Activated CD8-positive, alpha-beta memory T cell treated with anti-CD3 and anti-CD28 coated beads, Interleukin-2, amount 50 U/mL, for 4 hours (primary cell): ENCODE data around the gene DNAJC16.
"Not testable (repeated sequence)": the region's sequence is repeated elsewhere in the genome, so short reads cannot be mapped to it uniquely, and the experiment has no call there.

ENCODE experiments used
- DNase-seq: peaks from one replicate; pipeline ENCODE4 v3.0.0-alpha.2; 2020

Gene DNAJC16

DNA sequence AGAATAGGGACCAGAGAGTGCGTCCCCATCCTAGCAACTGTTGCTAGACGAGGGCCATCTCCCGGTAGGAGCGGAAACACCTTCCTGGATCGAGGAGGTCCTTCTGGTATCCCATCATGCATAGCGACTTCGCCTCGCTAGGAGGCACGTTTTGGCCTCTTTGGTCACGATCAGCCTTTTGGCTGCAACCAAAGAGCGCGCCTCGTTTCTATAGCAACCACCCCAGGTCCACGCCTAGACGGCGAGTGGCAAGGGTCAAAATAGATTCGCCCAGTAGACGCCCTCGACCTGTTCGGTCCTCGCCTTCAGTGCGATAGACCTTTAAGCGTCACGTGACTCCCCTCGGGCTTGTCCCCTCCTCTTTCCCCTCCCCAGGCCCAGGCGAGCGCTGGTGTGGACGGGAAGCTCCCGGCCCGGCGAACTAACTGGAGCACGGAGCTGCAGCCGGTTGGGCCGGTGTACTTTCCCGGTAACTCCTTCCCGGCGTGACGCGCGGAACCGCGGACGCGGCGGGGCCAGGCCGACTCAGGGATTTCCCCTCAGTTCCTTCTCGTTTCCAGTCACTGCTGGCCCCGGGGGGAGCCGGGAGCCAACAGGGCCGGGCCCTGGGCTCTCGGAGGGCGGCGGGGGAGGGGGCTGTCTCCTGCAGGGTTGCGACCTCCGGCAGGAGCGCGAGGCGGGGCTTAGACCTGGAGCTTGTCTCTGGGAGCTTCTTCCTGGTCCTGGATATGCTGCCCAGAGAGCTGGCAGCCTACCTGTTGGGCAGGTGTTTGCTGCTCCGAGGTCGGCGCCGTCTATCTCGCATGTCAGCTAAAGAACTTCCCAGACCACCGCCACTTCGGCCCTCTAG is at the start of gene DNAJC16:
DNAJC16 (plus strand) TSS at position 359 of the 850 bp plus-strand sequence. CDS start 2,258 bp downstream, outside the sequence.
- DNase-seq = peak; percentile 93

GRCh38 chr1:15476927-15477326 is 49.7 kb upstream of the DNAJC16 start:
- DNase-seq = no peak

GRCh38 chr1:15477646-15478212 is 48.9 kb upstream of the DNAJC16 start:
- DNase-seq = no peak

- DNase-seq = no peak
Observed at GRCh38 chr1:15479654-15480347, 46.8 kb upstream of the DNAJC16 start.

DNA sequence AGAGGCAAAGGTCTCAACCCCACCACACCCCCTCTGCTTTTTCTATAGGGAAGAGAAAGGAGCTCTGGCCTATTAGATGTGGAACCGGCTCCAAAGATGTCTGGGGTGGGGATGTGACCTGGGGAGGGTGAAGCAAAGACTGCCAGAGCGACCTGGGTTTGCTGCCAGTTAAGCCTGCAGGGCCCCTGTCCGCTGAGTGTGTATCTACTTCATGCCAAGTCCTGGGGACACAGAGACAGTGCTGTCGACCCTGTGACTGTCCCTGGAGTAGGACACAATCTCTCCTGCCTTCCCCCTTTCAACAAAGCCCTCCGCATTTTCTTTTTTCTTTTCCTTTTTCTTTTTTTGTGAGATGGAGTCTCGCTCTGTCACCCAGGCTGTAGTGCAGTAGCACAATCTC is 44.2 kb upstream of the DNAJC16 start:
- not testable (repeated sequence) for DNase-seq

DNA sequence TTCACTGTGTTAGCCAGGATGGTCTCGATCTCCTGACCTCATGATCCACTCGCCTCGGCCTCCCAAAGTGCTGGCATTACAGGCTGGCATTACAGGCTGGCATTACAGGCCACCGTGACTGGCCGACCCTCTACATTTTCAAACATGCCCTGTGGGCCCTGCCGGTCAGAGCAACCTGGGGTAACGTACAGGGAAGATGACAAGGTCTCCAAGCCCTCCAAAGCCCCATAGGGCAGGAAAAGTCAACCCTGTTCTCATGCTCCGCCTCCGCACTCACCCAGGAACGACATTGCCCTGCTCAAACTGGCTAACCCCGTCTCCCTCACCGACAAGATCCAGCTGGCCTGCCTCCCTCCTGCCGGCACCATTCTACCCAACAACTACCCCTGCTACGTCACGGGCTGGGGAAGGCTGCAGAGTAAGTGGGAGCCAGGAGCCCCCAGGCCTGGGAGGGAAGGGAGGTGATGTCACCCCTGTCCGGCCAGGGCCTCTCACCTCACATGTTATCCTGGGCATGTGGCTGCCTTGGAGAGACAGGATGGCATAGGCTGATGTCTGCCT is 43.6 kb upstream of the DNAJC16 start:
- not testable (repeated sequence) for DNase-seq

GRCh38 chr1:15483971-15484370 is 42.7 kb upstream of the DNAJC16 start:
- DNase-seq = no peak

- not testable (repeated sequence) for DNase-seq
Observed at GRCh38 chr1:15484443-15484842, 42.2 kb upstream of the DNAJC16 start.

GRCh38 chr1:15485636-15486035 is 41.0 kb upstream of the DNAJC16 start:
- DNase-seq = no peak

- DNase-seq = not testable (repeated sequence)
Observed at GRCh38 chr1:15486844-15487610, 39.6 kb upstream of the DNAJC16 start.

DNA sequence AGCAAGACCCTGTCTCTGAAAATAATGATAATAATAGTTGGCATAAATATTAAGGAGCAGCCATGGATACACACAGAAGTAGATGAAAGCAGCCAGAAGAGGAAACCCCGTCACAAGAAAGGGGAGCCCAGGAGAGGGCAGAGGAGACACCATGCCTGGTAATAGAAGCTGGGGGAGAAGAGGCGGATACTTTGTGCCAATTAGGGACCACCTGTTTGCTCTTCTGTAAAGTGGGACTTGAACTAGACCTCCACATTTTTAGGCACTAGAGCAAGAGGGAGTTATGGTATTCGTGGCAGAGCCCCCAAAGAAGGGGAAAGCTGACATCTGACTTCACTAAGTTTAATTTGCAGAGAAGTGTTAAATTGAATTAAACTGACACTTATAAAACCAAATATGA is 38.3 kb upstream of the DNAJC16 start:
- DNase-seq = no peak

DNA sequence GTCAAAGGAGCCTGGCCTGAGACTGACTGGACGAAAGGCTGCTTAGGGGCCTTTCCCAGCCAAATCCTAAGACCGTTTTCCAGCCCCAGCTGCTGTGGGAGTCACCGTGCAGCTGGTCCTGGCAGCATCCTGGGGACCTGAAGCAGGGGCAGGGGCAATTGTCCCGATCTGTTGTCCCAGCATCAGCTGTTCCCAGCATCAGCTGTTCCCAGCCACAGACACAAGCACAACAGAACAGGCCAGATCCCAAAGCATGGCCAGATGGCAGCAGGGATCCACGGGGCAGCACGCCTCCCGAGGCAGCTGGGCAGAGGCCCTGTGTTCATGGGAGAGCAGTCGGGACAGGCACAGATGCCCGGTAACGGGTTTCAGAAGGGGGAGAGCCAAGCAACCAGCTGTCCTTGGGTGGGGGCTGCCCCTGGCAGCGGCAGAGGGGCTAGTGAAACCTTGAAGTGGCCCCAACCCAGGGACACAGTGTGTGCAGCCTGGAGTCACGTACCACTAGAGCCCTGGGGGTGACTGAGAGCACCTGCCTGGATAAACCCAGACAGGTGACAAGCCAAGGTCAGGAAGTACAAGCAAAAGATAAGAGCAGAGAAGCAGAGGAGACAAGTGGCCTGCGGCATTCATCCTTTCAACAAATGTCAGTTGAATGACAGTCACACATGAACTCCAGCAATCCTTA is 37.5 kb upstream of the DNAJC16 start:
- no peak for DNase-seq

DNA sequence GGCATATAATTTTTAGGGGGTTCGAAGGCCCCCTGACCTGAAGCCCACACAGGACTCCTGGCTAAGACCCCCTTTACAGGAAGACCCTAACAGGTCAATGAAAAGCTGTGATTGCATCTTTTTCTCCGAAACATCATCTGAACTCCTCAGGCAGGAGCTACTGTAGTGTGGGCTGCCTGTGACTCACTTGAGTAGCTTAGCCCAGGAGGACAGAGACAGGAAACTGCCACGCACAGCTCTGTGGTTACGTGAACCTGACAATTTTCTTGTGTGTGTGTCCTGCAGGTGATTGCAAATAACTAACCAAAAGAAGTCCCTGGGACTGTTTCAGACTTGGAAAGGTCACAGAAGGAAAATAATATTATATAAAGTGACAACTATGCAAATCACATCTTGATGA is 35.6 kb upstream of the DNAJC16 start:
- not testable (repeated sequence) for DNase-seq

- DNase-seq = no peak
Observed at GRCh38 chr1:15492596-15492995, 34.1 kb upstream of the DNAJC16 start.

- DNase-seq = no peak
Observed at GRCh38 chr1:15493869-15494390, 32.7 kb upstream of the DNAJC16 start.

DNA sequence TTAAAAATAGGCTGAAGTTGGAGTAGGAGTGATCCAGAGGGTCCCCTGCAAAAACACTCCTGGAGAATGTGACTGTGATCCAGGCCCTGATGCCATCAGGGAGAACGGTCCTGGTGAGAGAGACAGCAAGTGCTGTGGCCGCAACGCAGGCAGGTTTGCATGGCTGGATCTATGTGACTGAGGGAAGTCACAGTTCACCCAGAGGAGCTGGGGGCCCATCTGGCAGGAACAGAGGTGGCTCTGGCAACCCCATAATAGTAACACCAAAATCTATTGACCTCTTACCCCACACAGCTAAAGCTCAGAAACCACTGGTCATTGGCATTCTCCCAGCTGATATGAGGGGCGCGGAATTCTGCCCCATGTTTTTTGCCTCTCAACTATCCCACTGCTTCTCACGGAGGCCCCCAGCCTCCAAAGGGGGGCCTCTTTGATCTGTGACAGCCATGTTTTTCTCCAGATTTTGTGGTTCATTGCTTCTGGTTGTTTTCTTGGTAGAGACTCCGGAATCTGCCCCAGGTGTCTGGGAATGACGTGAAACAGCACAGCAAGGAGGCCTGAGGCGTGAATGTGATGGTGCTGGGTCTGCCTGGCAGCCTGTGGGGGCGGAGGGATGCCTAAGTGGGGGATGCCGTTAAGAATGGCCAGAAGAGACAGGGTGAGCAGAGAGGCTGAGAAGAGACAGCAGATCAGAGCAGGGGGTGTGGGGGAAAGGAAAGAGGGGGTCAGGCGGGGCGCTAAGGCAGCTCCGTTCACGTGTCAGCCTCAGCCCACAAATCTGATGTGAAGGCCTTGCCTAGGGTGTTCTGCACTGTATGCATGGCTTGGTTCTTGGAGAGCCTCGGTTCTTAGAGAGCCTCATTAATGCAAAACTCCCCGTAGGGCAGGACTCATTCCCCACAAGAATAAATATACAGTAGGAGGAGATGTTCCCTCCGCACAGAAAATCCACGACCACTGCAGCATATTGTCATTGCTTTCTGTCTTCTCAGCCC is 26.2 kb upstream of the DNAJC16 start:
- no peak for DNase-seq

DNA sequence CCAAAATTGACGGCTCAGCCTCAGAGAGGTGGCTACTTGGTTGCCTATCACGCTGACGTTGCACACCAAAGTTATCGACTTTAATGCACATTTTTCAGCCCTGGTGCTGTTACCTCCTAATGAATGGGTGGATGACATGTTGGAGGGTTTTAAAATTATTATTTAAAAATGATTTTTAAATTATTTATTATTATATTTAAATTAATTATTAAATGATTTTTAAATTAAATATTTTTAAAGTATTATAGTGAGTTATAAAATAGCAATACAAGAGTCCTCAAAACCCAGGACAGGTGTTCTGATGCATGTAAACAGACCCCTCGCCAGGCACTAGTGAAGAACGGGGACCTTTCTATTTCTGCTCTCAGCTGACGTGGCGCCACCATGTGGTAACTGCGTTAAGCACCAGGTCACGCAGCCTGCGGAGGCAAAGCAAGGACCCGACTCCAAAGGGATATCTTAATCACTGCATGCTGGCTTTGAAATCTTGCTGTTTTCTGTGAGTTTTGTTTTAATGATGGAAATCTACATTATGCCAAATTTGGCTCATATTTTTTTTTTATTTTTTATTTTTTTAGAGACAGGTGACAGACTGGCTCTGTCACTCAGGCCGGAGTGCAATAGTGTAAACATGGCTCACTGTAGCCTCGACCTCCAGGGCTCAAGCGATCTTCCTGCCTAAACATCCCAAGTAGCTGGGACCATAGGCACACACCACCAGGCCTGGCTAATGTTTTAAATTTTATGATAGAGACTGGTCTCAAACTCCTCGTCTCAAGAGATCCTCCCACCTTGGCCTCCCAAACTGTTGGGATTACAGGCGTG is 25.2 kb upstream of the DNAJC16 start:
- DNase-seq = peak; percentile 45

- no peak for DNase-seq
Observed at GRCh38 chr1:15504436-15504835, 22.2 kb upstream of the DNAJC16 start.

DNA sequence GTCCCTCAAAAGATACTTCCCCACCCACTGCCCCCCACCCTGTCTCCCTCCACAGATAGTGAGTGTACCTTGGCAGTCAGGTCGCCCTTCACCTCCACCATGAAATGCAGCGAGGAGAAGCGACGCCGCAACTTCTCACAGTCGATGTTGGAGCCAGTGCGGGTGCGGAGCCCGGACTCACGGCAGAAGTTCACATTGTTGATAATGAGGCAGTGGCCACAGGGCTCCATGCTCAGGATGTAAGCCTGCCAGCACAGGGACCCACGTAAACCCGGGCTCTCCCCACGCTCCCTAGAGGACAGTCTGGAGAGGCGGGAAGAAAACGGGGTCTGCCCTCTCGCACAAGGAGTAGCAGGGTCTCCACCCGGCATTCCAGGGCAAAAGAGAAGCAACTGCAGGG is 19.8 kb upstream of the DNAJC16 start:
- no peak for DNase-seq

GRCh38 chr1:15507278-15507677 is 19.4 kb upstream of the DNAJC16 start:
- no peak for DNase-seq
